ENCODE measurements around the gene ADAMTS14. TPM values are rescaled to one million over a fixed set of nuclear protein-coding genes. Genes with fewer than 3 reads are reported as not detected.

Gene ADAMTS14
- total and polyA plus RNA-seq, 8 donors, result 0.33 to 9.4 (median 3.9) TPM; not detected in 2

DNA sequence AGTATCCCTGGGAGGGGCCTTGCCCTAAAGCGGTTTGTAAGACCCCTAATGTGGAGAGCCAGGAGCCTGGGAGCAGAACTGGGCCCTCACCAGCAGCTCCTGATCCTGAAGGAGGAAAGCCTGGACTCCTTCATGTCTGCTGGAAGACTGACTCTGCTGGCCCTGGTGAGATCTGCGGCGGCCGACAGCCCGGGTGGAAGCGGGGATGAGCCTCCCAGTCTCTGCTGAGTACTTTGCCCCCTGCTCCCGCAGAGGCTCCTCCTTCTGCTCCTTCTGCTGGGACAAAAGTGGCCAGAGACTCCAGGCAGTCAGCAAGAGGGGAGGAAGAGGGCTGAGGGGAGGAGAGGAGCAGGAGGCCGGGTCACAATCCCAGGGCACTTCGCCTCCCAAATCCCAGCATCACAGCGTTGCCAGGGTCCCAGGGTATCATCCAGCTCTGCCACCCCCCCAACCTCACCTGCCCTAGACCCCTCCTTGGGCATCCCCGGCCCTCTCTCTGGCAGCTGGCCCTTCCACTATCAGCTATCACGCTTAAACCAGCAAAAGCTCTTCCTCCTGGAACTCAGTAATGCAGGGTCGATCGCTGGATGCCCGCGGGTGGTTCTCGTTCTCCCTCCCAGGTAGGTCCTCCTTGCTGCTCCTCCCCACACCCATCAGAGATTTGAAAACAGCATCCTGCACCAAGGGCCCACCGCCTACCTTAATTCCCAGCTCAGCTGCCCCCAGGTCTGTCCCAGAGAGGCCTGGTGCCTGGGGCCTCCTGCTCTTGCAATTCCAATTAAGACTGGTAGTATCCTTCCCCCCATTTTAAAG lies 105.0 kb downstream of the ADAMTS14 start:
- Histone ChIP-seq H3K4me3 (no peak overlapping the region), H3K27me3 (no peaks in the 10 kb centered on the region), H3K27ac (no peak overlapping the region), H3K36me3 (no peaks in the 10 kb centered on the region), H3K4me1 (peaks cover 0 to 6% (median 0%) of the 10 kb centered on the region in 4 donors), H3K9me3 (no peaks in the 10 kb centered on the region)
- WGBS, 5 donors, result 85 to 91% (median 88%) methylated on average over 14 to 18 of the region's 18 CpGs
- intact Hi-C loops (cut with DNase I; ENCODE audit: low total_unique reads), result no loop called here
- DNase-seq, result peak in 1 of 2 donors; percentile 20
- no peak for TF ChIP-seq EP300 (IDR thresholded peaks at IDR 0.05)
- no peak for TF ChIP-seq POLR2AphosphoS5 (IDR thresholded peaks at IDR 0.05)

DNA sequence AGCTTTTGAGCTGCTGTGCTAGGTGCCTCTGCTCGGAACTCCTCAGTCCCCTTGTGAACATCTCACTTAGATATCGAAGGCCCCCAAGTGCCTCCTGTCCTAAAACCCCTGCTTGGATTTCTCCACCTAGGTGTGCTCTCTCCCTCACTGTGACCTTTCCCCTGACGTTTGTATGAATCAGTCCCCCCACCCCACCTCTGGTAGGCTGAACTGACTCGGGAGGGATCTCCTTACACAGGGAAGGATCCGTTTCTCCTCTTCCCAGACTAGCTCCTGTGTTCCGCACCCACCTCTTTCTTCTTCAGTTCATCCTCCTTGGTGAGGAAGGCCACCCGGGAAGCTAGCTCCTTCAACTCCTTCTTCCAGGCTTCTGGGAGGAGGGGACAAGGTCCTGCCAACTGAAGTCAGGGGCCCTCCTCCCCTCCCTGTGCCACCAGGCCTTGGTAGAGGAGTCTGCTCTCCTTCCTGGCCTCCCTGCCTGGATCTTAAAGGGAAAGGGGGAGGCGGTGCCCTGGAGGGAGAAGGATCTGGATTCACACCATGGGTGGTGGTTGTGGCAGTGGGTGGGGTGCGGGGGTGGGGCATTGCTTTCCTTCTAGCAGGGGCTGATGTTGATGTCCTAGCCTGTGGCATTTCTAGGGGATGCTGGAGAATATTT lies 106.1 kb downstream of the ADAMTS14 start:
- WGBS, 5 donors, result 70 to 80% (median 77%) methylated on average over 7 to 9 of the region's 9 CpGs
- Histone ChIP-seq H3K4me1 (peaks cover 0 to 6% (median 0%) of the 10 kb centered on the region in 4 donors), H3K4me3 (no peak overlapping the region), H3K36me3 (no peaks in the 10 kb centered on the region), H3K9me3 (no peaks in the 10 kb centered on the region), H3K27ac (no peak overlapping the region), H3K27me3 (no peaks in the 10 kb centered on the region)
- DNase-seq, result no peak
- no peak for TF ChIP-seq POLR2A (IDR thresholded peaks at IDR 0.05)
- TF ChIP-seq EP300 (IDR thresholded peaks at IDR 0.05), result no peak
- TF ChIP-seq, protein P1, sequence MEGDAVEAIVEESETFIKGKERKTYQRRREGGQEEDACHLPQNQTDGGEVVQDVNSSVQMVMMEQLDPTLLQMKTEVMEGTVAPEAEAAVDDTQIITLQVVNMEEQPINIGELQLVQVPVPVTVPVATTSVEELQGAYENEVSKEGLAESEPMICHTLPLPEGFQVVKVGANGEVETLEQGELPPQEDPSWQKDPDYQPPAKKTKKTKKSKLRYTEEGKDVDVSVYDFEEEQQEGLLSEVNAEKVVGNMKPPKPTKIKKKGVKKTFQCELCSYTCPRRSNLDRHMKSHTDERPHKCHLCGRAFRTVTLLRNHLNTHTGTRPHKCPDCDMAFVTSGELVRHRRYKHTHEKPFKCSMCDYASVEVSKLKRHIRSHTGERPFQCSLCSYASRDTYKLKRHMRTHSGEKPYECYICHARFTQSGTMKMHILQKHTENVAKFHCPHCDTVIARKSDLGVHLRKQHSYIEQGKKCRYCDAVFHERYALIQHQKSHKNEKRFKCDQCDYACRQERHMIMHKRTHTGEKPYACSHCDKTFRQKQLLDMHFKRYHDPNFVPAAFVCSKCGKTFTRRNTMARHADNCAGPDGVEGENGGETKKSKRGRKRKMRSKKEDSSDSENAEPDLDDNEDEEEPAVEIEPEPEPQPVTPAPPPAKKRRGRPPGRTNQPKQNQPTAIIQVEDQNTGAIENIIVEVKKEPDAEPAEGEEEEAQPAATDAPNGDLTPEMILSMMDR (IDR thresholded peaks at IDR 0.05), result no peak
- no peak for TF ChIP-seq POLR2AphosphoS5 (IDR thresholded peaks at IDR 0.05)
- intact Hi-C loops (cut with DNase I; ENCODE audit: low total_unique reads), result no loop called here

DNA sequence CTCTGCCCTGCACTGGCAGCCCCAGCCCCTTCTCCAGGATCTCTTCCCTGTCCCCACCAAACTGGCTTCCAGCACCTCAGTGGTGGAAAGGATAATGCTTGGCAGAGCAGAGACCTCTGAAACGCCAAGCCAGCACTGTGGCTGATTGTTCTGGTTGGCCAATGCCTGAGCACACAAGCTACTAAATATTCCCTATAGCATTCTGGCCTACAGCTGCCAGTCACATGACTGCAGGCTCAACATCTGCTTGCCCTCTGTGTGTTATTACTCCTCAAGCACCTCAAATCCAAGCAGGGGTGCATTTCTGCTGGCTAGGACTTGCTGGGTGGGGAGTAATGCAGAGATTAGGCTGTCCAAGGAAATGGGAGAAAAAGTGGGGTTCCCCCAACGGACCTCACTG lies 106.8 kb downstream of the ADAMTS14 start:
- Histone ChIP-seq H3K4me3 (no peak overlapping the region), H3K27me3 (no peaks in the 10 kb centered on the region), H3K4me1 (peaks cover 0 to 6% (median 0%) of the 10 kb centered on the region in 4 donors), H3K27ac (no peak overlapping the region), H3K9me3 (no peaks in the 10 kb centered on the region), H3K36me3 (no peaks in the 10 kb centered on the region)
- no peak for DNase-seq
- intact Hi-C loops (cut with DNase I; ENCODE audit: low total_unique reads), result no loop called here
- TF ChIP-seq POLR2AphosphoS5 (IDR thresholded peaks at IDR 0.05), result no peak
- WGBS, 5 donors, result 59 to 75% (median 64%) methylated on average over 2 of the region's 2 CpGs

DNA sequence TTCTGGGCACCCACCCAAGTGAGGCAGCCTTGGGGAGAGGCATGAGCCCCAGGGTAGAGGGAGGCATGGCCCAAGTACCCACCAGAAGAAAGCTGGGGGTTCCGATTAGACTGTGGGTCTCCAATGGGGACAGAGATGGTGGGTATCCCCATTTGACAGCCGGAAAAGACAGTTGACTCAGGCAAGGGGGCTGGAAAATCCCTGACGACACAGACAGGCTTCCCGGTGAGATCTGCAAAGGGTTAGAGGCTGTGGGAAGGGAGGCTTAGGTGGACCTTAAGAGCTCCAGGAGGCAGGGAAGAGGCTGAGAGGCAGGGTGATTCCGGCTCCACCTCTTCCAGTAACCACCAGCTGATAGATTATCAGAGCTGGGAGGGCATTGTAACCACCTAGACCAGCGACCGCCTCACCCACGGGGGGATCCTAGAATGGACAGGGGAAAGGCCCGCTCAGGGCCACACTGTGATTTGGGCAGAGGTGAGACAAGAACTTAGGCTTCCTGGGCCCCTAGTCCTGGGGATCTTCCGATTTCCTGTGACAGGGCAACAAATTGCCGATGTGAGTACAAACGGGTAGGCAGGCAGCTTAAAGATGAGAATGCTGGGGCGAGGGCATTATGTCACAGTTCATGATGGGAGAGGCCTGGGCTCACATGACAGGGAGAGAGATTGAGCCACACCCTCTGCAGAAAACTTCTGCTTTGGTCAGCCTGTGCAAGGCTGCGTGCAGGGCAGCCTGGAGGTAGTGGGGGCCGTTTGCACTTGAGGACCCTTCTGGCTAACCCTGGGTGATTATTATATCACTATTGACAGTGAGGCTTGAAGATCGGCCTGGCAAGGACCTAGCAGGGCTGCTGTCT lies 107.4 kb downstream of the ADAMTS14 start:
- Histone ChIP-seq H3K36me3 (no peaks in the 10 kb centered on the region), H3K4me3 (no peak overlapping the region), H3K27me3 (no peaks in the 10 kb centered on the region), H3K27ac (no peak overlapping the region), H3K9me3 (no peaks in the 10 kb centered on the region), H3K4me1 (peaks cover 0 to 6% (median 0%) of the 10 kb centered on the region in 4 donors)
- TF ChIP-seq EP300 (IDR thresholded peaks at IDR 0.05) (no peak), POLR2A (IDR thresholded peaks at IDR 0.05) (no peak), POLR2AphosphoS5 (IDR thresholded peaks at IDR 0.05) (no peak)
- TF ChIP-seq, protein P1 (IDR thresholded peaks at IDR 0.05), result no peak
- peak in 1 of 2 donors; percentile 64 for DNase-seq
- WGBS, 5 donors, result 71 to 87% (median 79%) methylated on average over 16 of the region's 16 CpGs
- intact Hi-C loops (cut with DNase I; ENCODE audit: low total_unique reads), result no loop called here

DNA sequence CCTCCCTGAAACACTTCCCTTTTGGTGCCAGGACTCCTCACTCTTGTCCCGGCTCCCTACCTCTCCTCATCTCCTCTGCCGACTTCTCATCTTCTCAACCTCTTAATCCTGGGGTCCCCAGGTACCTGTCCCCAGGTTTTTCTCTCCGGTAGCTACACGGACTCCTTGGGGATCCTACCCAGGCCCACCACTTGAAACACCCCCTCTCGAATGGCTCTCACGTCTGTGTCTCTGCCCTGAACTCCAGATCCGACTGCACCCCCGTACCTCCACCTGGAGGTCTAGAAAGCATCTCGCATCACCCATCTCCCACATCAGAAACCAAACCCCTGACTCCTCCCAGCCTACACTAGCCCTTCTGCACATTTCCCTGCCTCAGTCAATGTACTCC lies 108.1 kb downstream of the ADAMTS14 start:
- no peak for DNase-seq
- no peaks in the 10 kb centered on the region for H3K9me3 ChIP-seq
- H3K27ac ChIP-seq, result no peak overlapping the region
- WGBS, 5 donors, result 91 to 95% (median 93%) methylated on average over 9 of the region's 9 CpGs
- peaks cover 0 to 5% (median 0%) of the 10 kb centered on the region in 3 donors for H3K27me3 ChIP-seq
- intact Hi-C loops (cut with DNase I; ENCODE audit: low total_unique reads), result no loop called here
- H3K4me1 ChIP-seq, result peaks cover 0 to 1% (median 0%) of the 10 kb centered on the region in 4 donors
- H3K36me3 ChIP-seq, result no peaks in the 10 kb centered on the region
- H3K4me3 ChIP-seq, result no peak overlapping the region
- TF ChIP-seq, protein P1 (IDR thresholded peaks at IDR 0.05), result no peak
- TF ChIP-seq POLR2AphosphoS5 (IDR thresholded peaks at IDR 0.05) (no peak), EP300 (IDR thresholded peaks at IDR 0.05) (no peak), POLR2A (IDR thresholded peaks at IDR 0.05) (no peak)

Measured in stomach (tissue), 9 donors.